Body of pancreas (tissue), 4 donors: Measurements from ENCODE around the gene ARAP1. TPM values are rescaled to one million over a fixed set of nuclear protein-coding genes. Genes with fewer than 3 reads are reported as not detected.

Experiments used
- ATAC-seq: fragments of 150-250 bp; one replicate; pipeline ENCODE4 v1.9.1; 2016
- DNase-seq, 4 donors: peaks; one replicate each; pipeline ENCODE4 v3.0.0-alpha.2; 2019
- H3K27ac ChIP-seq, 4 donors: fragments of 200-600 bp; sonication (generic); 1 replicate in 3 of 4; 2 replicates in 1 of 4; pipeline versions ENCODE4 v1.5.1 to v1.6.1; 2016 to 2019; ENCODE audit warnings: mild to moderate bottlenecking in 1 of 4, mixed read lengths in 1 of 4, moderate library complexity in 1 of 4
- H3K27me3 ChIP-seq, 2 donors: fragments of 200-600 bp; sonication (generic); one replicate each; pipeline ENCODE4 v1.6.0; 2016; ENCODE audit warnings: mild to moderate bottlenecking in 1 of 2
- H3K36me3 ChIP-seq, 2 donors: fragments of 200-600 bp; sonication (generic); replicated peaks in 1 of 2; 2 replicates each; pipeline ENCODE4 v1.5.1; 2016; ENCODE audit warnings: low read depth in 2 of 2; ENCODE audit not compliant: insufficient read depth in 1 of 2
- H3K4me1 ChIP-seq: fragments of 200-600 bp; sonication (generic); one replicate; pipeline ENCODE4 v1.6.0; 2016
- H3K4me3 ChIP-seq, 2 donors: fragments of 200-600 bp; sonication (generic); 1 replicate in 1 of 2; 2 replicates in 1 of 2; pipeline ENCODE4 v1.5.1; 2016 to 2019
- H3K9me3 ChIP-seq, 3 donors: fragments of 200-600 bp; sonication (generic); 1 replicate in 2 of 3; 2 replicates in 1 of 3; pipeline ENCODE4 v1.5.1; 2016
- POLR2A ChIP-seq, 3 donors: fragments of 450-650 bp; IDR thresholded peaks; one replicate each; pipeline ENCODE4 v1.6.1; 2016; ENCODE audit warnings: antibody characterized with exemption in 3 of 3, mild to moderate bottlenecking in 2 of 3
- WGBS, 2 donors: methylation state at CpG; one replicate each; pipeline ENCODE4 v1.1.5; 2017; 5-methylcytosine and 5-hydroxymethylcytosine counted together
- intact Hi-C: fragments of 100-400 bp; cut with DNase I; formaldehyde crosslinking; loops from one replicate; pipeline ENCODE4 v1.15.1; 2023
- total RNA-seq, 2 donors: library from RNA; depleted of rRNA; stranded (reverse); fragments of >200 nt; gene quantifications; one replicate each; pipeline ENCODE4 v1.1.0, GENCODE V29; 2016
- TF ChIP-seq, protein P1 (sequence below), 7 experiments: fragments of 450-650 bp in 4 of 7; fragments of 200-600 bp in 3 of 7; sonication (generic) in 3 of 7; IDR thresholded peaks; one replicate each; pipeline ENCODE4 v1.5.1; 2016 to 2019; ENCODE audit warnings: antibody characterized with exemption in 7 of 7

The ARAP1 gene
- total RNA-seq, 2 donors from 2014 or later, result 63.3 to 208 TPM

DNA sequence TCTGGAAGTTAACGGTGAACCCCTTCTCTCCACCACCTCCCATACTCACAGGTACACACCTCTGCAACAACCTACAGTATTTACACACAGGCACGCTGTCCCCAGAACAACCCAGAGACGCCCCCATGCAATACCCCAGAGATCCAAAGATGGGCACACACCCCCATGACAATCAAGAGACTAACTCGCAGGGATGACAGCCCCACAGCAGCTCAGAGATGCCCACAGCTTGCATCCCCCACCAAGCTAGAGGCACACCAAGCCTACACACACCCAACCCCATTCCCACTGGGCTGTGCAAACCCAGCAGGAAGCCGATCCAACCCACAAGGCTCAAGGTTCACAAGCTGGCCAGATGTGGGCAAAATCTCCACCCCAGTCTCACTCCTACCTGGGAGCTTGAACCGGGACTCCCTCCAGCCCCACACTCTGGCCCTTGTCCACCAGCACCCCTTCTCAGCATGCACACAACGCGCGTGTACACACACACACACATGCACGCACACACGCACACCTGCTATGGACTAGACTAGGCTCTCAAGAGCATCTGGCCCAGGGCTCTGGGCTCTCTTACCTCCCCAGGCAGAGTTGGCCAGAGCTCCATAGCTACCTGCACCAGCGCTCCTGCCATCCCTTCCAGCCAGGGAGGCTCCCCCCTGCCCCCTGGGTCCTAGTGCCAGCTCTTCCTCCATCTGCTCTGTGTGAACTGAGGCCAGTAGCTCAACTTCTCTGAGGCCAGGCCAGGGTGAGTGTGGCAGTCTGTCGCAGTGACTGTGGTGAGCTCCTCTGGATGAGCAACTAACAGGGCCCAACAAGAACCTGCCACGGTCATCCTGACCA is 30.1 kb upstream of the ARAP1 start:
- Histone ChIP-seq H3K4me3 (peak overlapping the region in 1 of 2 donors; percentile 3), H3K27ac (peak overlapping the region; percentile 79 to 97 (median 92)), H3K27me3 (no peaks in the 10 kb centered on the region), H3K36me3 (no peaks in the 10 kb centered on the region), H3K4me1 (peaks cover 64% of the 10 kb centered on the region), H3K9me3 (no peaks in the 10 kb centered on the region)
- WGBS, 2 donors, result 28 to 29% methylated on average over 5 to 14 of the region's 14 CpGs
- intact Hi-C loops, result no loop called here
- ATAC-seq (peak; percentile 1), DNase-seq (peak; percentile 34 to 70 (median 56))
- TF ChIP-seq, protein P1, sequence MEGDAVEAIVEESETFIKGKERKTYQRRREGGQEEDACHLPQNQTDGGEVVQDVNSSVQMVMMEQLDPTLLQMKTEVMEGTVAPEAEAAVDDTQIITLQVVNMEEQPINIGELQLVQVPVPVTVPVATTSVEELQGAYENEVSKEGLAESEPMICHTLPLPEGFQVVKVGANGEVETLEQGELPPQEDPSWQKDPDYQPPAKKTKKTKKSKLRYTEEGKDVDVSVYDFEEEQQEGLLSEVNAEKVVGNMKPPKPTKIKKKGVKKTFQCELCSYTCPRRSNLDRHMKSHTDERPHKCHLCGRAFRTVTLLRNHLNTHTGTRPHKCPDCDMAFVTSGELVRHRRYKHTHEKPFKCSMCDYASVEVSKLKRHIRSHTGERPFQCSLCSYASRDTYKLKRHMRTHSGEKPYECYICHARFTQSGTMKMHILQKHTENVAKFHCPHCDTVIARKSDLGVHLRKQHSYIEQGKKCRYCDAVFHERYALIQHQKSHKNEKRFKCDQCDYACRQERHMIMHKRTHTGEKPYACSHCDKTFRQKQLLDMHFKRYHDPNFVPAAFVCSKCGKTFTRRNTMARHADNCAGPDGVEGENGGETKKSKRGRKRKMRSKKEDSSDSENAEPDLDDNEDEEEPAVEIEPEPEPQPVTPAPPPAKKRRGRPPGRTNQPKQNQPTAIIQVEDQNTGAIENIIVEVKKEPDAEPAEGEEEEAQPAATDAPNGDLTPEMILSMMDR (IDR thresholded peaks at IDR 0.05), result no peak
- TF ChIP-seq POLR2A (IDR thresholded peaks at IDR 0.05), result no peak

DNA sequence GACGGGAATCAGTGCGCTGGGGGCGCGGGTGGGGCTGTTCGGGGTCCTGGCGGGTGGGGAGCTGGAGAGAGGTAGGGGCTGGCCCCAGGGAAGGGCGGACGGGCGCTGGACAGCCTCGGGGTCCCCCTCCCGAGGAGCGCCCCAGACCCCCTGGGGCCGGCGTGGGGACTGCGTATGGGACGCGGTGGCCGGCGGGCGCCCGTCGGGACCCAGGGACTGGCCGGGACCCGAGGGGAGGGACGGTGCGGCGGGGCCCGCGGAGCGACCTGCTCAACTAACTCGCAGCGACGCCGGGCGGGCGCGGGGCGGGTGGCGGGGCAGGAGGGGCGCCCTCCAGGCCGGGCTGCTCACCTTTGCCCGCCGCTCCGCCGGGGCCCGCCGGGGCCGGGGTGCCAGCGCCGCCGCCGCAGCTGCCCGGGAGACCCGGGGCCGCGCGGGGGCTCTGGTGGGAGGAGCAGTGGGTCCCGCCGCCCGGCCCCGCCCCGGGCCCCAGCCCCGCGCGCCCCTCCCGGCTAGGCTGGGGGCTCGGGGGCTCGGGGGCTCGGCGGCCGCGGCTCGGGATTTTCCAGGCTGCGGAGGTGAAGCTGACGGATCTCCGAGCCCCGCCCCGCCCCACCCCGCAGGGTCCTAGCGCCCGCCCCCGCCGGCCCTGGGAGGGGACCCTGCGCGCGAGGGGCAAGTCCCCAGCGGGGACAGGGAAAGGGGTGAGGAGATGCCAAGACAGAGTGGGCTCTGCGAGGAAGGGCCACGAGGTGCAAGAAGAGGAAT is 29.3 kb upstream of the ARAP1 start:
- peak overlapping the region; percentile 76 to 96 for H3K4me3 ChIP-seq
- H3K36me3 ChIP-seq, result no peaks in the 10 kb centered on the region
- peak; percentile 52 to 69 (median 58) for DNase-seq
- no peaks in the 10 kb centered on the region for H3K9me3 ChIP-seq
- H3K27me3 ChIP-seq, result no peaks in the 10 kb centered on the region
- peak overlapping the region; percentile 79 to 97 (median 92) for H3K27ac ChIP-seq
- intact Hi-C loops, result no loop called here
- WGBS, 2 donors, result 0 to 2% methylated on average over 2 to 45 of the region's 89 CpGs
- peak; percentile 26 for ATAC-seq
- TF ChIP-seq, protein P1 (IDR thresholded peaks at IDR 0.05), result no peak
- TF ChIP-seq POLR2A (IDR thresholded peaks at IDR 0.05), result peak in 1 of 3 donors; percentile 60
- H3K4me1 ChIP-seq, result peaks cover 64% of the 10 kb centered on the region

DNA sequence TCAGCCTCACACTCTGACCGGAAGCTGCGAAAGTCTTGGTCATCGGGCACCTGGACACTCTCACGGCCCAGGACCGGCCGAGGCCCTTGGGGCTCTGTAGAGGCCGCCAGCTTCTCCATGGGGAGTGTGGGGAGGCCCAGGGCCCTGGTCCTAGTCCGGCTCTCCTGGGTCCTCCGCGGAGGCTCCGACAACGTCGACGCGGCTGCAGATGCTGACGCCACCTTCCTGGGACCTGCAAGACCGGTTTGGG is 28.8 kb upstream of the ARAP1 start:
- no peaks in the 10 kb centered on the region for H3K27me3 ChIP-seq
- H3K36me3 ChIP-seq, result no peaks in the 10 kb centered on the region
- H3K4me1 ChIP-seq, result peaks cover 64% of the 10 kb centered on the region
- intact Hi-C loops, result no loop called here
- peak overlapping the region; percentile 79 to 97 (median 92) for H3K27ac ChIP-seq
- WGBS, 2 donors, result 0 to 8% methylated on average over 1 to 2 of the region's 17 CpGs
- ATAC-seq, result peak; percentile 43
- peak overlapping the region; percentile 76 to 96 for H3K4me3 ChIP-seq
- TF ChIP-seq, protein P1 (IDR thresholded peaks at IDR 0.05), result no peak
- TF ChIP-seq POLR2A (IDR thresholded peaks at IDR 0.05), result peak in 2 of 3 donors; percentile 74 to 76
- peak; percentile 78 to 82 (median 80) for DNase-seq
- H3K9me3 ChIP-seq, result no peaks in the 10 kb centered on the region

DNA sequence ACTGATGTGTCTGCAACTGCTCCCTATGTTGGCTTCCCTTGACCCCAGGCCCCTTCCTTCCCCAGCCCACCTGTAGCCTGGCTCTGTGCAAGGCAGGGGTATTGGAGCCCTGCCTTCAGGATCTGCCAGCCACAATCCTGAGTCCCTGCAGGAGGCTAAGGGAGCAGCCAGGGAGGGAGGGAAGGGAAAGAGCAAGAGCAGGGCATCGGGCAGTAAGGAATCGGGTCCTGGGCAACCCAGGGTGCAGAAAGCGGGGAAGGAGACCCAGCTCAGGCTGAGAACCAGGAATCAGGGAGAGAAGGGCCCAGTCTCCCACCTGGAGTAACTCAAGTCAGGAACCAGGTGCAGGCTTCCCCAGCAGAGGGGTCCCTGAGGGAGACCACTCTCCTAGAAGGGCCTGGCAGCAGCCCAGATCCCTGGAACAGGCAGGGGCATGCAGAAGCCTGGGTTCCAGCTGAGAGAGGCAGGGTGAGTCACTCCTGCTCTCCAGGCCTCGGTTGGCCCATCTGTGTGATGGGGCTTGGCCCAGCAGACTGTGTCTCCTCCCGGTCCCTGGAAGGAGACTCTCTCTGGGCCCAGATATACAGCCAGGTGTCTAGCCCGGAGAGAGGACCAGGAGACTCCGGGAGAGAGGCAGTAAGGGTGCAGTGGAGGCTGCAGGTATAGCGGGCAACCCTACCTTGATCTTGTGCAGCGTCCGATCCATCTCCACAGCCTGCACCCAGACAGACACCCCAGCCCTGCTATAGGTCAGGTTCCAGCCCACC is 28.3 kb upstream of the ARAP1 start:
- DNase-seq (peak in 1 of 4 donors; percentile 25), ATAC-seq (no peak)
- Histone ChIP-seq H3K4me3 (peak overlapping the region; percentile 76 to 96), H3K4me1 (peaks cover 65% of the 10 kb centered on the region), H3K36me3 (no peaks in the 10 kb centered on the region), H3K27me3 (no peaks in the 10 kb centered on the region), H3K9me3 (no peaks in the 10 kb centered on the region), H3K27ac (peak overlapping the region; percentile 79 to 97 (median 92))
- 19 to 39% methylated on average over 3 to 10 of the region's 10 CpGs for WGBS, 2 donors
- intact Hi-C loops, result no loop called here
- TF ChIP-seq, protein P1 (IDR thresholded peaks at IDR 0.05), result no peak
- TF ChIP-seq POLR2A (IDR thresholded peaks at IDR 0.05), result no peak
